Breast epithelium (tissue), 3 donors: ENCODE results near the gene FBXO39.

Experiments
- CTCF ChIP-seq, 3 donors: fragments of 450-650 bp; IDR thresholded peaks; one replicate each; pipeline ENCODE4 v1.5.1; 2016 to 2017; ENCODE audit warnings: antibody characterized with exemption in 3 of 3, mild to moderate bottlenecking in 3 of 3, moderate library complexity in 3 of 3
- POLR2A ChIP-seq: fragments of 450-650 bp; IDR thresholded peaks from one replicate; pipeline ENCODE4 v1.6.1; 2016; ENCODE audit warnings: antibody characterized with exemption, mild to moderate bottlenecking, moderate library complexity
- POLR2AphosphoS5 ChIP-seq, 3 donors: sonication (generic); formaldehyde crosslinking; IDR thresholded peaks; one replicate each; pipeline ENCODE4 v1.6.1; 2017; ENCODE audit warnings: antibody characterized with exemption in 3 of 3

DNA sequence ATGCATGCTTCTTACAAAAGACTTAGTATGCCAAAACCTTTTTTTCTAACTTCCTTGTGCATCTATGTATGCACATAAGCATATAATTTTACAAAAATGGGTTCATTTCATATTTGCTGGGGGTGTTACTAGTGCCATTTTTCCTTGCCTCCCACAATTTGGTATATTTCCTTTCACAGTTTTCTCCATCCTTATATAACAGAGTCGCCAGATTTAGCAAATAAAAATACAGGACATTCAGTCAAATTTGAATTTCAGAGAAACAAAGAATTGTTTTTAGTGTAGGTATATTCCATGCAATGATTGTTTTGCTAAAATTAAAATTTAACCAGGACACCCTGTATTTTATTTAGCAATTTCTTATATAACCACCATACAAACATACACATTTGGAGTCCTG, 4.0 kb upstream of the FBXO39 start:
- TF ChIP-seq CTCF (IDR thresholded peaks at IDR 0.05) (no peak), POLR2A (no peak), POLR2AphosphoS5 (IDR thresholded peaks at IDR 0.05) (no peak)
